Heart left ventricle (tissue), 16 donors: ENCODE data around the gene MEOX1. TPM values are rescaled to one million over a fixed set of nuclear protein-coding genes. Genes with fewer than 3 reads are reported as not detected.
A peak's percentile ranks its signal among the peaks of the same experiment; 100 is the strongest.

ENCODE experiments used
- ATAC-seq, 4 donors: fragments of 200-7000 bp; cut with Tn5 transposase; one replicate each; pipeline ENCODE4 v1.9.1; 2020 to 2022; ENCODE audit warnings: moderate library complexity in 4 of 4, mild to moderate bottlenecking in 3 of 4, moderate number of reproducible peaks in 1 of 4
- DNase-seq, 5 donors: peaks; one replicate each; pipeline ENCODE4 v3.0.0-alpha.2; 2020
- H3K27ac ChIP-seq, 12 donors: fragments of 200-600 bp; sonication (generic) in 4 of 12; one replicate each; pipeline versions ENCODE4 v1.5.0 to v1.8.0; 2016 to 2022; ENCODE audit warnings: mild to moderate bottlenecking in 2 of 12
- H3K27me3 ChIP-seq, 9 donors: fragments of 200-600 bp; sonication (generic) in 2 of 9; one replicate each; pipeline versions ENCODE4 v1.5.1 to v1.8.0; 2016 to 2022; ENCODE audit warnings: mild to moderate bottlenecking in 3 of 9
- H3K36me3 ChIP-seq, 9 donors: fragments of 200-600 bp; sonication (generic) in 2 of 9; one replicate each; pipeline versions ENCODE4 v1.5.0 to v1.8.0; 2018 to 2022; ENCODE audit warnings: mild to moderate bottlenecking in 2 of 9
- H3K4me1 ChIP-seq, 12 donors: fragments of 200-600 bp; sonication (generic) in 4 of 12; one replicate each; pipeline versions ENCODE4 v1.5.0 to v1.8.0; 2016 to 2022; ENCODE audit warnings: mild to moderate bottlenecking in 3 of 12
- H3K4me3 ChIP-seq, 12 donors: fragments of 200-600 bp; sonication (generic) in 4 of 12; one replicate each; pipeline versions ENCODE4 v1.5.0 to v1.8.0; 2017 to 2022; ENCODE audit warnings: mild to moderate bottlenecking in 9 of 12, moderate library complexity in 4 of 12
- H3K9me3 ChIP-seq, 12 donors: fragments of 200-600 bp; sonication (generic) in 4 of 12; one replicate each; pipeline versions ENCODE4 v1.5.0 to v1.8.0; 2016 to 2022; ENCODE audit warnings: mild to moderate bottlenecking in 1 of 12
- POLR2A ChIP-seq, 2 donors: fragments of 450-650 bp; IDR thresholded peaks; one replicate each; pipeline ENCODE4 v1.6.1; 2017; ENCODE audit warnings: antibody characterized with exemption in 2 of 2, mild to moderate bottlenecking in 2 of 2, moderate library complexity in 2 of 2
- WGBS, 4 donors: extraction: QIAGEN DNeasy Blood & Tissue Kit in 2 of 4; methylation state at CpG; one replicate each; pipeline versions ENCODE4 v1.1.5 to v1.1.7; 2013 to 2018; 5-methylcytosine and 5-hydroxymethylcytosine counted together
- intact Hi-C, 10 donors: fragments of 100-400 bp; cut with DNase I; formaldehyde crosslinking; loops; one replicate each; pipeline versions ENCODE4 v1.11.1 to v1.14.2; 2022
- polyA plus RNA-seq, 2 donors: library from polyadenylated mRNA; stranded (reverse); fragments of 200-250 nt; gene quantifications; one replicate each; pipeline ENCODE4 v1.2.3, GENCODE V29; 2013
- total RNA-seq, 9 donors: library from RNA; depleted of rRNA in 2 of 9; stranded (reverse); fragments of >200 nt in 2 of 9; fragmentation: NEBNext Ultra II Directional in 3 of 9; extraction: Animal tissue kit (Norgen Biotek cat#: 25700) in 3 of 9; gene quantifications; one replicate each; pipeline versions ENCODE4 v1.1.0 to v1.2.4, GENCODE V29; 2016 to 2023
- TF ChIP-seq, protein P1 (sequence below), 12 donors: fragments of 200-600 bp; sonication (generic) in 4 of 12; IDR thresholded peaks; one replicate each; pipeline versions ENCODE4 v1.5.0 to v1.8.0; 2018 to 2022; ENCODE audit warnings: antibody characterized with exemption in 12 of 12, mild to moderate bottlenecking in 5 of 12
- donor health status: ischemic (EF 13 %, LVEDD 7.1; RV severe dilation, severe dysfunction).
- donor health status: healthy with polysubstance abuse.
- donor health status: DM: no; HTN: yes; CAD: no.
- donor health status: DM: no; HTN: no; CAD: no.
- donor health status: ischemic (EF 25% LVEDD 6.9; RV normal size, moderate dysfunction).
- donor health status: ischemic (EF 25% LVEDD 5.7; RV mildly dilated, moderate dysfunction).
- donor health status: healthy.
- donor health status: DM: yes; HTN: yes; CAD: no.
- donor health status: ischemic (EF 35%, LVEDD 5.7; RV mildly dilated, moderate dysfunction).
- donor health status: nonischemic (EF 11% LVEDD 7.7; RV severe dilation, severe dysfunction).
- donor health status: DM: yes; HTN: yes; CAD: no.
- donor health status: PGD.
- donor health status: ischemic (EF 29% LVEDD 5.4; RV normal size, mild dysfunction).
- donor health status: nonischemic (EF 23%, LVEDD 6.1; RV moderate dilation, normal function).

MEOX1 gene
- total and polyA plus RNA-seq, 11 donors = 9.7 to 24.0 (median 16.1) TPM

GRCh38 chr17:43631429-43631828, 30.3 kb downstream of the MEOX1 start:
- peak in 1 of 5 donors; percentile 42 for DNase-seq
- Histone ChIP-seq H3K27ac (peak overlapping the region in 2 of 12 donors; percentile 17 to 18), H3K36me3 (no peaks in the 10 kb centered on the region), H3K4me3 (no peak overlapping the region), H3K9me3 (no peaks in the 10 kb centered on the region), H3K27me3 (no peaks in the 10 kb centered on the region), H3K4me1 (peaks cover 0 to 32% (median 18%) of the 10 kb centered on the region in 12 donors)
- ATAC-seq = peak in 1 of 4 donors; percentile 3
- intact Hi-C loops = loop anchor here in 2 of 10 donors (5.0 kb wide), 3 partner anchors 34 to 49 kb away; no protein-coding TSS in a partner anchor
- no peak for TF ChIP-seq POLR2A (IDR thresholded peaks at IDR 0.05)
- TF ChIP-seq, protein P1, sequence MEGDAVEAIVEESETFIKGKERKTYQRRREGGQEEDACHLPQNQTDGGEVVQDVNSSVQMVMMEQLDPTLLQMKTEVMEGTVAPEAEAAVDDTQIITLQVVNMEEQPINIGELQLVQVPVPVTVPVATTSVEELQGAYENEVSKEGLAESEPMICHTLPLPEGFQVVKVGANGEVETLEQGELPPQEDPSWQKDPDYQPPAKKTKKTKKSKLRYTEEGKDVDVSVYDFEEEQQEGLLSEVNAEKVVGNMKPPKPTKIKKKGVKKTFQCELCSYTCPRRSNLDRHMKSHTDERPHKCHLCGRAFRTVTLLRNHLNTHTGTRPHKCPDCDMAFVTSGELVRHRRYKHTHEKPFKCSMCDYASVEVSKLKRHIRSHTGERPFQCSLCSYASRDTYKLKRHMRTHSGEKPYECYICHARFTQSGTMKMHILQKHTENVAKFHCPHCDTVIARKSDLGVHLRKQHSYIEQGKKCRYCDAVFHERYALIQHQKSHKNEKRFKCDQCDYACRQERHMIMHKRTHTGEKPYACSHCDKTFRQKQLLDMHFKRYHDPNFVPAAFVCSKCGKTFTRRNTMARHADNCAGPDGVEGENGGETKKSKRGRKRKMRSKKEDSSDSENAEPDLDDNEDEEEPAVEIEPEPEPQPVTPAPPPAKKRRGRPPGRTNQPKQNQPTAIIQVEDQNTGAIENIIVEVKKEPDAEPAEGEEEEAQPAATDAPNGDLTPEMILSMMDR (IDR thresholded peaks at IDR 0.05) = no peak
- WGBS, 4 donors = 84 to 87% (median 86%) methylated on average over 7 of the region's 7 CpGs

- peak in 3 of 5 donors; percentile 61 to 74 (median 72) for DNase-seq
- H3K9me3 ChIP-seq = no peaks in the 10 kb centered on the region
- H3K4me1 ChIP-seq = peaks cover 0 to 16% (median 7%) of the 10 kb centered on the region in 12 donors
- WGBS, 4 donors = 20 to 31% (median 24%) methylated on average over 15 of the region's 15 CpGs
- intact Hi-C loops = no loop called here
- peak overlapping the region in 6 of 12 donors; percentile 4 to 54 (median 42) for H3K27ac ChIP-seq
- no peak for TF ChIP-seq POLR2A (IDR thresholded peaks at IDR 0.05)
- H3K36me3 ChIP-seq = no peaks in the 10 kb centered on the region
- no peak overlapping the region for H3K4me3 ChIP-seq
- H3K27me3 ChIP-seq = no peaks in the 10 kb centered on the region
- peak; percentile 52 to 82 (median 67) for ATAC-seq
Measured at GRCh38 chr17:43628089-43628650, 33.6 kb downstream of the MEOX1 start.

- H3K4me1 ChIP-seq = peaks cover 0 to 13% (median 7%) of the 10 kb centered on the region in 12 donors
- WGBS, 4 donors = 35 to 57% (median 44%) methylated on average over 5 of the region's 5 CpGs
- intact Hi-C loops = no loop called here
- no peak overlapping the region for H3K4me3 ChIP-seq
- H3K9me3 ChIP-seq = no peaks in the 10 kb centered on the region
- H3K36me3 ChIP-seq = no peaks in the 10 kb centered on the region
- ATAC-seq = no peak
- no peak for DNase-seq
- peak overlapping the region in 3 of 12 donors; percentile 13 to 54 (median 42) for H3K27ac ChIP-seq
- H3K27me3 ChIP-seq = no peaks in the 10 kb centered on the region
- no peak for TF ChIP-seq POLR2A (IDR thresholded peaks at IDR 0.05)
- TF ChIP-seq, protein P1 (IDR thresholded peaks at IDR 0.05) = no peak
Measured at GRCh38 chr17:43627653-43628052, 34.1 kb downstream of the MEOX1 start.

GRCh38 chr17:43626023-43626422, 35.7 kb downstream of the MEOX1 start:
- Histone ChIP-seq H3K4me1 (peaks cover 0 to 14% (median 6%) of the 10 kb centered on the region in 12 donors), H3K36me3 (no peaks in the 10 kb centered on the region), H3K4me3 (no peak overlapping the region), H3K27me3 (no peaks in the 10 kb centered on the region), H3K27ac (no peak overlapping the region), H3K9me3 (no peaks in the 10 kb centered on the region)
- DNase-seq (no peak), ATAC-seq (no peak)
- intact Hi-C loops = no loop called here
- TF ChIP-seq, protein P1 (IDR thresholded peaks at IDR 0.05) = no peak
- TF ChIP-seq POLR2A (IDR thresholded peaks at IDR 0.05) = no peak
- 92 to 98% (median 96%) methylated on average over 3 of the region's 3 CpGs for WGBS, 4 donors

GRCh38 chr17:43625606-43626005, 36.1 kb downstream of the MEOX1 start:
- H3K9me3 ChIP-seq = no peaks in the 10 kb centered on the region

More at GRCh38 chr17:43625606-43626005, 36.1 kb downstream of the MEOX1 start:
- intact Hi-C loops = no loop called here
- DNase-seq (no peak), ATAC-seq (no peak)
- TF ChIP-seq, protein P1 (IDR thresholded peaks at IDR 0.05) = no peak
- TF ChIP-seq POLR2A (IDR thresholded peaks at IDR 0.05) = no peak
- Histone ChIP-seq H3K27ac (no peak overlapping the region), H3K4me3 (no peak overlapping the region), H3K27me3 (no peaks in the 10 kb centered on the region), H3K4me1 (peaks cover 0 to 18% (median 7%) of the 10 kb centered on the region in 12 donors), H3K36me3 (no peaks in the 10 kb centered on the region)
